Activated CD8-positive, alpha-beta memory T cell treated with anti-CD3 and anti-CD28 coated beads, Interleukin-2, amount 50 U/mL, for 4 hours (primary cell): ENCODE data around the gene ZNF512B.
"Not testable (repeated sequence)": the region's sequence is repeated elsewhere in the genome, so short reads cannot be mapped to it uniquely, and the experiment has no call there.

Experiments used
- DNase-seq: peaks from one replicate; pipeline ENCODE4 v3.0.0-alpha.2; 2020

Gene ZNF512B

DNA sequence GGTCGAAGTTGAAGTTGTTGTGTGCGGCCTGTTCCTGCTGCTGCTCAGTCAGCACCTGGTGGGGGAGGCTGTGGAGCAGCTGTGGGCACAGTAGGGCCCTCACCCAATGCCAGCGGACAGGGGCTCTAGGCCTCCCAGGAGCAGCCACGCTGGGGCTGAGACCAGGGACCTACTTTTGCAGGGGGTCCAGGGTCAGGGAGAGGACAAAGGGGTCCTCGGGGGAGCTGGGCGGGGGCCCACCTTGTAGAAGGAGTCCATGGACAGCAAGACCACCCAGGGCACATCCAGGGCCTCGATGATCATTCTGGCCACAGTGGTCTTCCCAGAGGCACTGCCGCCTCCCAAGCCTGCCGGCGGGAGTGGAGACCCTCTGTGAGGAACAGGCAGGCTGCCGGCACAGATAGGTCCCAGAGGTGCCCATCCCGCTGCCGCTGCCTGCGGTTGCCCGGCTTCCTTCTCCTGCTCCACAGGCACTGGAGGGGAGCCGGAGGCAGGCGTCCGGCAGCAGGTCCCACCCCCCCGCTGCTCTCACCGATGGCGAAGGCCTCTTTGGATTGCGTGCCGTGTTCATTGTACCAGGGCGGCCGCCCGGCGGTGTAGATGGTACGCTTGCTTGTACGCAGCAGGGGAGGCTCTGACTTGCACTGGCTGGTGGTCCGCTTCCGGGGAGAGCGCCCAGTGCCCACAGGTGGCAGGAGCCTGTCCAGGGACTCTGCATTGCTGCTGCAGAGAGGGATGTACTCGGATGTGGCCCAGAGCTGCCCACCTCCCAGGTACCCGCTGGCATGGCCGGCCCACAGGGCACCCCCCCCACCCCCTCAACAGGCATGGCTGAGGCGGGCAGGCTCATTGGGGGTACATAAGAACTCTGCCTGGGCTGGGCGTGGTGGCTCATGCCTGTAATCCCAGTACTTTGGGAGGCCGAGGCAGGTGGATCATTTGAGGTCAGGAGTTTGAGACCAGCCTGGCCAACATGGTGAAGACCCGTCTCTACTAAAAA is 23.5 kb downstream of the ZNF512B start:
- DNase-seq = no peak

DNA sequence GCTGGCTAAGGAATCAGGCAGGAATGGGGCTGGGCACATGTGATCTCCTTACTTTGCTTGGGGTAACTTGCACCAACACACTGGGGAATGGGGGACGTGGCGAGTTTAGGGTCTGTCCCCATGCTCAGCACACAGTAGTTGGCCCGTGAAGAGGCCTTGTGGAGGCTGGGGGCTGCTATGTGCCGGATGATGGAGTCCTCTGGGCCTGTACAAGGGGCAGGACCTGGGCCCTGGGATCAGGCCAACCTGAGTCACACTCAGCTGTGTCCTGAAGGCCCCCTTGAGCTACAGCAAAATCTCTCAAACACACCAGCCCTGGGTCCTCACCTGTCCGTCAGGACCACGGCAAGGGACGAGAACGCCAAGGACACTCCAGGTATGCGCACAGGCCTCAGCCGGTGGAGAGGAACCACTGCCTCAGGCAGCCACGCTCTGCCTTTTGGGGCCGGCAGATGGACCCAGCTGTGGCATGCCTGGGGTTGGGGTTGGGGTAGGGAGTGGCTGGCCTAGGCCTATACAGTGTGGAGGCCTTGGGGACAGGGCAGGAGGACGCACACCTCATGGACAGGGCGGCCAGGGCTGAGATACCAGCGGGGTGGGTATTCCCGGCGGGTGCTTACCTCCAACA is 24.6 kb downstream of the ZNF512B start:
- no peak for DNase-seq

DNA sequence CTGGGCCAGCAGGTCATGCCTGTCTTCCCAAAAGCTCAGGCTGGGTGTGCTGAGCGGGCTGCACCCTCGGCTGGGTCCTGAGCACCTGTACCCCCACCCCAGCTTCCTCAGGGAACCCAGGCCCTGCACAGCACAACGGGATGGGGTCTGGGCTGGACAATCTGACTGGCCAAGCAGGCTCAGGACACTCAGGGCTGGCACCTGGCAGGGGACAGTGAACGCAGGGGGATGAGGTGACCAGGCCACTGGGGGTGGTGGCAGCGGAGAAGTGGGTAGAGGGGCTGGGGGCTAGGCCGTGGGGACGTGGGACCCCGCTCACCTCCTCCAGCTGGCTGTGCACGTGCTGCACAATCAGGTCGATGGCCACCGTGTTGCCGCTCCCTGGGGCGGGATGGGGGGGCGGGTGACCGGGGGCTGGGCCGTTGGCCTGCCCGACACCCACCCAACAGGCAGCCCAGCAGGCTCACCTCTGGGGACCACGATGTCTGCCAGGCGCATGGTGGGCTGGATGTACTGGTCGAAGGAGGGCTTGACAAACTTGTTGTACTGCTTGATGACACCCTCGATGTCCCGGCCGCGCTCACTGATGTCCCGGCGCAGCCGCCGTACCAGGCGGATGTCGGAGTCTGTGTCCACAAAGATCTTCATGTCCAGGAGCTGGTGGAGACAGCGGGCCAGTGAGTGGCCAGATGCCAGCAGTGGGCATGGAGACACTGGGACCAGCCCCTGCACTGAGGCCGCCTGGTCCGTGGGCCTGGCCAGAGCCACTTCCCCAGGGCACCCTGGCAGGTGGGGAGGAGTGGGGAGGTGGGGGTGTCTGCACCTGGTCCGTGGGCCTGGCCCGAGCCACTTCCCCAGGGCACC is 25.4 kb downstream of the ZNF512B start:
- no peak for DNase-seq

DNA sequence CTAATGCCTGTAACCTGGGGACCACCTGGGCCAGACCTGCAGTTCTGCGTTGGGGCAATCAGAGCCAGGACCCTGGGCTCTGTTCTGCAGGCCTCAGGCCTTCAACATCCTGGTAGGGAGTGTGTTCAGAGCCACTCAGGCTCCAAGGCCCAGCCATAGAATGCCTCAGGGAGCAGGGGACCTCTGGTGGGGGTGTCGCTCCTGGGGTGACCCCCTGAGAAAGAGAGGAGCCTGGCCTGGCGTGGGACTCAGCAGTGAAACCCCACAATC is 26.0 kb downstream of the ZNF512B start:
- no peak for DNase-seq

DNA sequence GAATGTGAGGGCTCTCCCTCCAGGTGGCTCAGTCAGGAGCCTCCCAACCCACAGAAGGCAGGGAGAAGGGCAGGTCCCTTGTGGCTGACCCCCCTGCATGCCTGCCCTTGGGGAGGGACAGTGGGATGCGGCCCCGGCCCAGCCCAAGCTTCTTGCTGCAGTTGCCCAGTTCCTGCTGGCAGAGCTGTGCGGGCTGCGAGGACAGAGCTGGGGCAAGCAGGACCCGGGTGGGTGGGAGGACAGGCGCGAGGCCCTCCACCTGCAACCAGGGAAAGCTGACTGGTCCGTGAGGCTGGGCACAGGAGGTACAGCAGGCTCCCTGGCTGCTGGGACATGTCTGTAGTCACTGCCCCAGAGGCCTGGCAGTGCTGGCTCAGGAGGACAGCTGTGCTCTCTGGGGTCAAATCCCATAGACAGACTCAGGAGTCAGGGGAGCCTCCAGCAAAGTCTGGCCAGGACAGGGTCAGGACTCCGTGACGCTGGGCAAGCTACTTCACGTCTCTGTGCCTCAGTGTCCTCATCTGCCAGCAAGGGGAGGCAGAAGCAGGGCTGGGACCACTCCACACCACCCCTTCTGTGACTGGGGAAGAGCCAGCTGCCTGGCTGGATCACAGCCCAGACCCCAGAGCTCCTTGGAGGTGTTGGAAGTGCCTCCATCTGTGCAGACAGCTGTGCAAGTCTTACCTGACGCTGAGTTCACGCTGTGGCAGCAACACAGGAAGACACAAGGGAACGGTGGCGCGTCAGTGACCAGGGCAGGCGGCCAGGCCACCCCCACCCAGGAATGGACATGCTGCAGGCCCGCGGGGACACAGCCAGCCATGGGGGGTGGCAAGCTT is 26.5 kb downstream of the ZNF512B start:
- DNase-seq = no peak

DNA sequence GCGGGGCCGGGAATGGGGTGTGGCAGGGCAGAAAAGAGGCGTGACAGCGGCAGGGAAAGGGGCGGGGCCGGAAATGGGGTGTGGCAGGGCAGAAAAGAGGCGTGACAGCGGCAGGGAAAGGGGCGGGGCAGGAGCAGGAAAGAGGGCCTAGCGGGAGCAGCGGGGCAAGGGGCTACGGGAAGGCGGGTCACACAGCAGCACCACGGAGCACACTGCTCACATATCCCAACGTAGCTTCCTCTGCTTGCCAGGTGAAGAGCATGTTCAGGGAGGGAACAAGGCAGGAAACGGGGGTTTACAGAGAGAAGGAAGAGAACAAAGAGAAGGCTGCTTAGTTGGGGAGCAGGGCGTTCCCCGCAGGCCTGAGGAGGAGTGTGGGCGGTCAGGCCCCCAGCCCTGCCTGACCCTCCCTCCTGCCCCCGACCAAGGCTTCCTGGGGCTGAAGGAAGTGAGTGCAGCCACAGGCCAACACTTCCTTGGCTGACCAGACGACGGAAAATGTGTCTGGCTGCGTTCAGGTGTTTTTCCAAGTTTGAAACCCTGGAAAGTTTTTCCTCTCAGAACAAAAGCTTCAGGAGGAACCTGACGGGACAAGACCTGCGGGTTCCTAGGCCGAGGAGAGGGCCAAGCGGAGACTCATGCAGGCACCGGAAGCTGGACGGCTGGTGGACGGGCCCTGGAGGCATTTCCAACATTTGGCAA is 27.3 kb downstream of the ZNF512B start:
- no peak for DNase-seq

DNA sequence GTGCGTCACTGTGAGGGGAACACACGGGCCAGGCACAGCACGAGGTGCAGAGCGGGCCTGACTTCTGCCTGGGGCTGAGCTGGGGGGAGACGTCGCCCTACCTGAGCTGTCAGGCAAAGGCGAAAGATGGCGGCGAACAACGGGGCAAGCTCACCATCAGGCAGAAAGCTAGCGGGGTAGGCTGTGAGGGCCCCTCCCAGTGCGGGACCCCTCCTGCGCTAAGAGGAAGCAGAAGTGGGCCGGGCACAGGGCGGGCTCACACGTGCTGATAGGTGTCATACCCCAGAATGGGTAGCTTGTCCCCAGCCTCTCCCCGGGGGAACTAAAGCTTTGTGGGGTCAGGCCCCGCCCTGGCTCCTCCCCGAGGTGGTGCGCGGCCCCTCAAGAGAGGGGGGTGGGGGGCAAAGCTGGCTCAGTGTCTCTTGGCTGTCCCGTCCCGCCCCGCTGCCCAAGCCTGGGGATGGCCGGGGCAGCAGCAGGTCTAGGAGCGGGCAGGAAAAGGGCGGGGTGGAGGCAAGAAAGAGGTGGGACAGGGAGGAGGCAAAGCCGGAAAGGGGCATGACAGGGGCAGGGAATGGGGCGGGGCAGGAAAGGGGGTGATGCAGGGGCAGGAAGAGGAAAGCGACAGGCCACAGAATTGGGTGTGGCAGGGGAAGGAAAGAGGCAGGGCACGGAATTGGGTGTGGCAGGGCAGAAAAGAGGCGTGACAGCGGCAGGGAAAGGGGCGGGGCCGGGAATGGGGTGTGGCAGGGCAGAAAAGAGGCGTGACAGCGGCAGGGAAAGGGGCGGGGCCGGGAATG is 28.2 kb downstream of the ZNF512B start:
- peak; percentile 60 for DNase-seq

DNA sequence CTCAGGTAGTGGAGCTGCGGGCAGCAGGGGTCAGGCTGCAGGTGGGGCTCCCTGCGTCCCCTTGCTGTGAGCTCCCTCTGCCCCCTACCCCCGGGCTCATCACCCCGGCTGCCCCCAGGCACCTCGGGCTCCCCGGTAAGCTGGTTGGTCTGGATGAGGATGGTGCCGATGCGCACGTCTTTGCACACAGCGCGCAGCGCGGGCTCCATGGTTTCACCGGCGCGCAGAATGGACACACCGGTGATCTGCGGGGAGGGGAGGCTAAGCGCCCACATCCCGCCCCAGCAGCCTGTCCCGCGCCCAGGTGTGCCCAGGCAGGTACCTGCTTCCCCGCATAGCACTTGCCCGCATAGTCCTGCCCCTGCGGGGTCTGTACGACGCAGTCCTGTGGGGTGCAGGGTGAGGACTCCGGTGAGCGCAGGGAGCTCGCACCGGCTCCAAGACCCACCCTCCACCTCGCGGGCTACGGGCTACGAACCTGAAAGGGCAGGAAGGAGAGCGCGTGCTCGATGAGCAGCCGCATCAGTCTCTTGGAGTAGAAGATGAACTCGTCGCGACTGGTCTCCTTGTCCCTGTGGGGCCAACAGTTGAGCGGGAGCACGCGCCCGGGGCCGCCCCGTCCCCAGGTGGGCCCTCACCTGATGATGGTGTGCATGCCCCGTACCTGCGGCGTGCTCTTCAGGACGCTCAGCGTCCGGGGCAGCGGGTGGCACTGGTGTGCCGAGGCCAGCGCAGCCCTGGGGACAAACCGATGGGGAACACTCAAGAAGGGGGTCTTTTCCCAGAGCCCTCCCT is 29.1 kb downstream of the ZNF512B start:
- no peak for DNase-seq

DNA sequence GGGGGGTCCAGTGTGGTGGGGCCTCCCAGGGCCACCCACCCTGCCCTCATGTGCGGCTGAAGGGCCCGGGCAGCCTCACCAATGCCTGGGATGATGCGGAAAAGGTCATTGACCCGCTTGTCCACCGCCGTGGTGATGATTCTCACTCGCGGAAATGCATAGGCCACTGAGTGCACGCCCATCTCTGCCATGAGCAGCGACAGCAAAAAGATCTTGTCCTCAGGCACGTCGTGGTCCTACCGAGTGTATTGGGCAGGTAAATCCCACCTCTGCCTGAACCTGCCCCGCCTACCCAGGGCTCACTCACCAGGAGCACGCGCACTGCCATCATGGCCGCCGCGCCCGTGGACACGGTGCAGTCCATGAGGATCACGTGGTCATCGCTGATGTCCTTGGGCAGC is 29.7 kb downstream of the ZNF512B start:
- no peak for DNase-seq

DNA sequence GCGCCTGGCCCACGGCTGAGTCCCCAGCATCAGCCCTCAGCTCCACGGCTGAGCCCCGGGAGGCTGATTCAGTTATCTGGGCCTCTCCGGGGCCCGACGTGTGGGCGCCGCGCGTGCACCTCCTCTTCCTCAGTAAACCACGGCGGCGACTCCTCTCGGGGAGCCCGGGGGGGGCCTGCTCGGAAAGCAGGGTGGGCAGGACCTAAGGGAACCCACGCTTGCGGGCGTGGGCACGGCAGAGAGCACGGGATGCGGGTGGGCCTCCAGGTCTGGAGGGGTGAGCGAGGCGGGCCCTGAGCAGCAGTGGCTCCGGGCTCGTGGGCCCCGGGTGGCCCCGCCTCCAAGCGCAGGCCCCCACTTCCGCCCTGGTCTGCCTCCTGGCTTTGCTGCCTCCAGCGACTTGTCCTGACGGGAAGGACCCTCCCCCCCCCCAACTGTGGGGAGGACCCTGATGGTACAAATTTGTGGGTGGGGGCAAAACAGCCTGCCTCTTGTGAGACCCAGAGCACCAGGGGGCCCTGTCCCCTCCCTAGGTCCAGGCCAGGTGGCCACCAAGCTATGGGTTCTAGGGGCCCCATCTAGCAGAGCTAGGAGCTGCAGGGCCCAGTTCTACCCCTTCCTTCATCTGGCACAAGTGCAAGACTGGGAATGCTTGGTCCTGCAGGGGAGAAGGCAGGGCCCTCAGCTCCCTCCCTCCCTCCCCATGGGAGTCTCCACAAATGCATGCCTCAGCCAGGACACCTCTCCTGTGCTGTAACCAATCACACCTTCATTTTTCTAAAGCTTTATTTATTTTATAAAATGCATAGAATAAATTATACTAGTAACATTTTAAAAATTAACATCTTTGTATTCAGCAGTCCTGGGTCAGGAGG is 30.4 kb downstream of the ZNF512B start:
- DNase-seq = no peak

DNA sequence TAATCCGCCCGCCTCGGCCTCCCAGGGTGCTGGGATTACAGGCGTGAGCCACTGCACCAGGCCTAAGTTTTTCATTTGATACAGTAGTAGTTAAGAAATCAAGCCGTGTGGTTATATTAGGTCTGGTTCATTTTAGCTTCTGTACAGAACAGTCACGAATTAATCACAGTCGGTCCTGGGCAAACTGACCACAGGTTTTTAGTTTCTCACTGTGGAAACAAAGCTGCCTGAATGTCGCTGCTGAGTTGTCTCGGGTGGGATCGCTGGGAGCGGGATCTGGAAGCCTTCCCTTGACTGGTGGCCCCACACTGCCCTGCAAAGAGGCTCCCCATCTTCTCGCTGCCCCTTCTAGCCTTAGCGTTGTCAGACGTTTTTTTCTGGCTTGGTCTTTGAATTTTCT is 32.1 kb downstream of the ZNF512B start:
- DNase-seq = no peak

DNA sequence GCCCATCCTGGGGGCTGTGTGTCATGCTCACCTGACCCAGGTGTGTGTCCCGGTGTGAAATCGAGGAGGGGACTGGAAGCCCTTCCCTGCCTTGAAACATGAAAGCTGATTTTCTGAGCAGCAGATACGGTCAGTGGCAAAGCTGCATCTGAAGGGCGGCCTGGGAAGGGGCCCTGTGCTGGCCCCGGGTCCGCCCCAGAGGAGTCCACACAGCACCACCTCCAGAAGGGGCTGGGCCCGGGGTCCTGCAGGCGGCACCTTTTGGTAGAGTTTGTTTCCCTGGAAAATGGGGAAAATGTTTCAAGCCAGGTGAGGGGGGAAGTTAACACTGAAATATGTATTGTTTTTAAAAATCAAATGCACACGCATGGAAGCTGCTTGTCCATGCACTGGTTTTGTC is 34.3 kb downstream of the ZNF512B start:
- no peak for DNase-seq

DNA sequence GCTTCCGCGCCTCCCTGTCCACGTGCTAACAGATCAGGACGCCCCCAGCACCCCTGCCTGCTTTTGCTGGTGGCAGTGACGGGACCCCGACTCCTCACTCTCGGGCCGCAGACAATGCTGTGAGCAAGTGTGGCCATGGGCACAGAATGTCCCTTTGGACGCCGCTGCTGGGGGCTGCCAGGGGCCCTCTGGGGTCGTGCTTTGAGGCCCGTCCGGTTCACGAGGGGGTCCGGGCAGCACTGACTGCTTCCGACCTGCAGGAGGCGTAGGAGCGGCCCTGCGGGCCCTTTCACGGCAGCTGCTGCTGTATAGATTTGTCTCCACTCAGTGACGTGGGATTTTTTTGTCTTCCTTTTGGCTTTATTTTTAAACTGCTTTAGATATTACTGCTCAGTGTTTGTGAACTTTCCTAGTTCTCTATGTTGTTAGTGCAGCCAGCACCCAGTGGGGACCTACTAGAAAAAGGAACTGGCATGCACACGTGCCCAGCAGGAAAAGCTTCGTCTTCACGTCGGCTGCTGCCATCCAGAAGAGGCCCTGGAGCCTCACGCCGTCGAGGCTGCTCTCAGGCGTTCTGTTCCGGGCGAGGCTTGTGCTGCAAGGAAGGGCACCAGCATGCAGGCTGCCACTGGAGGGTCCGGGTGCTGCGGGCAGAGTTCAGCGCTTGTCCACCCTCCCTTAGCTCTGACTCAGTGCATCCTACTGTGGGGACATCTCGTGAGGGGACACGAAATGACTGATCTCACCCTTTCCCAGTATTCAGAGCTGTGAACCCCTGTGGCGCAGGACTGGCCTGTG is 35.3 kb downstream of the ZNF512B start:
- DNase-seq = no peak

DNA sequence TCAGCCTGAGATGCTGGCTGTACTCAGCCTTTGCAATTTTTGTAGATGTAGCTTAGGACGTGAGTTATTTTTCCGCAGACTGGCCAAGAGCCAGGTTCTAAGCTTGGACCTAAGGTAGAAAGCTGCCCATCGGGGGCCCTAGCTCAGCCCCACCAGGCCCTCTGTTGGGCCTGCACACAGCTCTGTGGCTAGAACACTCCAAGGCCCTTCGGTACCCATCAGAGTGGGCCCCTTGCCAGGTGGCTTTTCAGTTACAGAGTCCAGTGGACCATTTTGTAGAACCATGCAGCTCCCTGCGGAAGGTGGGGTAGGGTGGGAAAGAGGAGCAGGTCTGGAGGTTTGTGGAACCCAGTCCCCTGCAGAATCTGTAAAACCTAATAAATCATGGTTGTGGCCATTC is 36.1 kb downstream of the ZNF512B start:
- no peak for DNase-seq

DNA sequence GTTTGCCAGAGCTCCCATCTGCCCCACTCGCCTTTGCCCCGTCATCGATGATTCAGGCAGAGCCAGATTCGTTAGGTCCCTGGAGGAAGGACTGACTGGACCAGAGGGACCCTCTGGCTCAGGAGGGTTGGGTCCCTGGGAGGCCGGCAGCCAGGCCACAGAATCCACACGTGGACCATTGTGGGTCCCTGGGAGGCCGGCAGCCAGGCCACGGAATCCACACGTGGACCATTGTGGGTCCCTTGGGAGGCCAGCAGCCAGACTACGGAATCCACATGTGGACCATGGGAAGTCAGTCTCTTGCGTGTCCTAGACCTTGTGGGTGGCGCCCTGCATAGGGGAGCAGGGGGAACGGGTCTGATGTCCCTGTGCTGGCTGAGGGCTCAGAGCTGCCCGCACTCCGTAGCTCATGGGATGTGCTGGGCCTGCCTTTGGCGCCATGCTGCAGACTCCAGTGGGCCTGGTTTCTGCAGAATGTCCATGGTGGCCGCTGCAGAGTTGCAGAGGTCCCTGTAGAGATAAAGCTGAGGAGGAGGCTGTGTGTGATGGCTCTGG is 37.0 kb downstream of the ZNF512B start:
- no peak for DNase-seq

DNA sequence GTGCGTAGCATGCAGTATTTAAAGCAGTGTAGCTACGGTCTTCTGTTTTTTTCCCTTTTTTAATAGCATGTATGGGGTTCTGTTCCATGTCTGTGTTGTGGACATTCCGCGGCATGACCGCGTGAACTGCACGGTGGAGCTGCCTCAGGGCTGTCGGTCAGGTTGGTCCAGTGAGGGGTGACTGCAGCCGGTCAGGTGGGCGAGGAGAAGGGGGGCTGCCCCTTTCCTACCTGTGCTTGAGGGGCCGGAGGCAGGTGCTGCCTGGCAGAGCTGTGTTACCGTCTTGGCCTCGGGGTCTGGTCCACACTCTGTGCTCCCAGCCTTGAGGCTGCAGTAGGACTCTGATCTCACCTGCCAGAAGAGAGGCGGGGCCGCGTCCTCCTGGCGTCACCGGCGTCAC is 38.0 kb downstream of the ZNF512B start:
- DNase-seq = no peak

DNA sequence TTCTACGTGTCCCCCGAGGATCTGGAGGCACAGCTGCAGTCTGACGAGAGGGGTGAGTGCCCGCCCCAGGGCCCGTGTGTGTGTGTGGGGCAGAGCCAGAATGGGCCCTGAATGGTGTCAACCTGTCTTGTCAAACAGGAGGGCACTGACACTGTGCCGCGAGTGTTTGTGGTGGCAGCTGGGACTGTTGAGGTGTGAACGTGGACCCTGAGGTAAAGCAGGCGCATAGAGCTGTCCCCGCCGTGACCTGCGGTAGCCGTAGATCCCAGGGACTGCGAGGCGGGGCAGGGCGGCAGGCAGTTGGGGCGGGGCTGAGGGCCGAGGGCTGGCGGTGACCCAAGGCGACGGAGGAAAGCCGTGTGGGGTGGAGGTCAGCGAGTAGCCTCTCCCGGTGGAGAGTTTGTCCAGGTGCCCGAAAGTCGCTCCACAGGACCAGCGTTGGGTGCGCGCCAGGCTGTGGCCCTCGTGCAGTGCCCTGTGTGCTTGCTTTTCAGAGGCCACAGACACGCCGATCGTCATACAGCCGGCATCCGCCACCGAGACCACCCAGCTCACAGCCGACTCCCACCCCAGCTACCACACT is 38.7 kb downstream of the ZNF512B start:
- DNase-seq = no peak

DNA sequence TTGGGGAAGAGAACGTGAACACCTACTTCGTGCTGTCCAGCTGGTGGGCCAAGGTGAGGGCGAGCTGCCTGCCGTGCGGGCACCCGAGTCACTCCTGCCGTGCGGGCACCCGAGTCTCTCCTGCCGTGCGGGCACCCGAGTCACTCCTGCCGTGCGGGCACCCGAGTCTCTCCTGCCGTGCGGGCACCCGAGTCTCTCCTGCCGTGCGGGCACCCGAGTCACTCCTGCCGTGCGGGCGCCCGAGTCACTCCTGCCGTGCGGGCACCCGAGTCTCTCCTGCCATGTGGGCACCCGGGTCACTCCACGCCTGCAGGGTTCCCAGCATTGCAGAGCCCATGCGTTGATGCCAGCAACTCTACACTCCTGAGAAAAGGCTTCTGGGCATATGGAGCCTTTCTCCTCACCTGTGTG is 40.3 kb downstream of the ZNF512B start:
- not testable (repeated sequence) for DNase-seq
